ENCODE data around the gene SGCA.

DNA sequence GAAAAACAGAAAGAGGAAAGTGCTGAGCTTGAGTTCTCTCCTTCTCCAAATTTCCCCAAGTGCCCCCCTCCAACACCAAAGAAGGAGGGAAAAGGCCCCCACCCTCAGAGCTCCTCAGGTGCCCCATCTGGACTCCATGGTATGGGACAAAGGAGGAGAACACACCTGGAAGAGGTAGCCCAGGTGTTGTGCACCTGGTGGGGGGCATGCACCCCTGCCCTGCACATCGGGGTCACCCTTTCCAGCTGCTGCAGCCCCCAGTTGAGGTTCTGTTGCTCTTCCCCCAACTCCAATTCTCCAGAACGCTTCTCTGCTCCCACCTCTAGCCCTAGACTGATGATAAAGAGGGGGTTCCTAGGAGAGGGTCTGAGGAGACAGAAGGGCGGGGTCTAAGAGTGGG lies 38.6 kb downstream of the SGCA start:
- TF ChIP-seq, protein P1, sequence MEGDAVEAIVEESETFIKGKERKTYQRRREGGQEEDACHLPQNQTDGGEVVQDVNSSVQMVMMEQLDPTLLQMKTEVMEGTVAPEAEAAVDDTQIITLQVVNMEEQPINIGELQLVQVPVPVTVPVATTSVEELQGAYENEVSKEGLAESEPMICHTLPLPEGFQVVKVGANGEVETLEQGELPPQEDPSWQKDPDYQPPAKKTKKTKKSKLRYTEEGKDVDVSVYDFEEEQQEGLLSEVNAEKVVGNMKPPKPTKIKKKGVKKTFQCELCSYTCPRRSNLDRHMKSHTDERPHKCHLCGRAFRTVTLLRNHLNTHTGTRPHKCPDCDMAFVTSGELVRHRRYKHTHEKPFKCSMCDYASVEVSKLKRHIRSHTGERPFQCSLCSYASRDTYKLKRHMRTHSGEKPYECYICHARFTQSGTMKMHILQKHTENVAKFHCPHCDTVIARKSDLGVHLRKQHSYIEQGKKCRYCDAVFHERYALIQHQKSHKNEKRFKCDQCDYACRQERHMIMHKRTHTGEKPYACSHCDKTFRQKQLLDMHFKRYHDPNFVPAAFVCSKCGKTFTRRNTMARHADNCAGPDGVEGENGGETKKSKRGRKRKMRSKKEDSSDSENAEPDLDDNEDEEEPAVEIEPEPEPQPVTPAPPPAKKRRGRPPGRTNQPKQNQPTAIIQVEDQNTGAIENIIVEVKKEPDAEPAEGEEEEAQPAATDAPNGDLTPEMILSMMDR (IDR thresholded peaks at IDR 0.05) = no peak
- no peak for TF ChIP-seq POLR2A (IDR thresholded peaks at IDR 0.05)
- no peak for TF ChIP-seq EP300 (IDR thresholded peaks at IDR 0.05)

Measured in tibial nerve (tissue), 4 donors.